A673 (cell line): ENCODE measurements around the gene MUL1. TPM values are rescaled to one million over a fixed set of nuclear protein-coding genes. Genes with fewer than 3 reads are reported as not detected.

ENCODE experiments used
- BruUV-seq: library from RNA; stranded (reverse); fragments of 400-500 nt; replicated peaks from 2 replicates; lab custom pipeline; 2021; lab: Mats Ljungman, UMichigan
- CTCF ChIA-PET: fragments of 300-600 bp; sonication (Branson Sonifier 250); formaldehyde crosslinking; loops from one replicate; lab custom pipeline; 2022; ENCODE audit warnings: antibody characterized with exemption; lab: Charles Lee
- POLR2A ChIA-PET: fragments of 300-600 bp; sonication (Branson Sonifier 250); formaldehyde crosslinking; loops from one replicate; lab custom pipeline; 2022; ENCODE audit warnings: antibody characterized with exemption; ENCODE audit not compliant: low non-redundant PET; lab: Charles Lee
- DNase-seq: peaks from one replicate; pipeline ENCODE4 v3.0.0-alpha.2; 2015; ENCODE audit warnings: low spot score
- H3K27ac ChIP-seq: fragments of 200-600 bp; sonication (generic); 2 replicates; pipeline ENCODE4 v1.5.1; 2016; ENCODE audit warnings: mixed run types, low read depth, mild to moderate bottlenecking, mixed read lengths, antibody characterized with exemption, low read length; ENCODE audit not compliant: poor library complexity, severe bottlenecking
- H3K27me3 ChIP-seq: fragments of 200-600 bp; sonication (generic); replicated peaks from 2 replicates; pipeline ENCODE4 v1.6.1; 2017; ENCODE audit warnings: mixed run types, low read depth, mild to moderate bottlenecking, mixed read lengths, antibody characterized with exemption, low read length; ENCODE audit not compliant: insufficient read depth, poor library complexity
- H3K36me3 ChIP-seq: fragments of 200-600 bp; sonication (generic); 2 replicates; pipeline ENCODE4 v1.6.1; 2016; ENCODE audit warnings: mixed run types, mild to moderate bottlenecking, mixed read lengths, antibody characterized with exemption, low read length; ENCODE audit not compliant: insufficient read depth, poor library complexity, severe bottlenecking
- H3K4me1 ChIP-seq: fragments of 200-600 bp; sonication (generic); 2 replicates; pipeline ENCODE4 v1.6.1; 2017; ENCODE audit warnings: mixed run types, mild to moderate bottlenecking, mixed read lengths, antibody characterized with exemption, low read length; ENCODE audit not compliant: insufficient read depth, poor library complexity, severe bottlenecking
- H3K4me3 ChIP-seq: fragments of 200-600 bp; sonication (generic); 2 replicates; pipeline ENCODE4 v1.5.1; 2016; ENCODE audit warnings: low read depth, mixed run types, mild to moderate bottlenecking, mixed read lengths, low read length; ENCODE audit not compliant: poor library complexity, severe bottlenecking
- H3K9me3 ChIP-seq: fragments of 200-600 bp; sonication (generic); 2 replicates; pipeline ENCODE4 v1.6.1; 2016; ENCODE audit warnings: mixed run types, low read depth, mild to moderate bottlenecking, mixed read lengths, antibody characterized with exemption, low read length; ENCODE audit not compliant: poor library complexity, severe bottlenecking
- CTCF ChIP-seq: fragments of 300-800, 200-600 bp; sonication (generic); conservative IDR thresholded peaks from 2 replicates; pipeline ENCODE4 v1.5.1; 2017; ENCODE audit warnings: low read depth, mild to moderate bottlenecking, antibody characterized with exemption, low read length, moderate library complexity, mixed read lengths
- EZH2 ChIP-seq: fragments of 200-600 bp; sonication (generic); IDR thresholded peaks from 2 replicates; pipeline ENCODE4 v1.6.1; 2017; ENCODE audit warnings: borderline replicate concordance, low read depth, mild to moderate bottlenecking, mixed read lengths, antibody characterized with exemption, low read length; ENCODE audit not compliant: poor library complexity, severe bottlenecking
- intact Hi-C: fragments of 100-400 bp; cut with micrococcal nuclease; formaldehyde crosslinking; loops from one replicate; pipeline ENCODE4 v1.10.0; 2022; ENCODE audit not compliant: unreplicated experiment
- total RNA-seq: library from RNA; stranded (reverse); gene quantifications from 2 replicates; pipeline ENCODE4 v1.2.3, GENCODE V29; 2021

Gene MUL1
- total RNA-seq, 1 experiment from 2014 or later: 21.6 TPM

GRCh38 chr1:20505488-20505887 lies 2.5 kb downstream of the MUL1 start:
- Histone ChIP-seq H3K4me1 (peaks cover 7% of the 10 kb centered on the region), H3K27me3 (no peaks in the 10 kb centered on the region), H3K27ac (no peak overlapping the region), H3K9me3 (no peaks in the 10 kb centered on the region), H3K4me3 (no peak overlapping the region), H3K36me3 (peaks cover 18% of the 10 kb centered on the region)
- POLR2A ChIA-PET: no interaction called here
- CTCF ChIA-PET: no interaction called here
- no TSS peak for BruUV-seq
- intact Hi-C loops: no loop called here
- TF ChIP-seq EZH2: no peak
- no peak for DNase-seq

GRCh38 chr1:20500716-20501115 lies 7.2 kb downstream of the MUL1 start:
- intact Hi-C loops: no loop called here
- POLR2A ChIA-PET: no interaction called here
- TF ChIP-seq EZH2: no peak
- no peak for TF ChIP-seq CTCF

GRCh38 chr1:20499718-20500117 lies 8.2 kb downstream of the MUL1 start:
- ChIA-PET CTCF (no interaction called here), POLR2A (no interaction called here)
- Histone ChIP-seq H3K4me1 (no peaks in the 10 kb centered on the region), H3K4me3 (no peak overlapping the region), H3K27ac (no peak overlapping the region), H3K27me3 (no peaks in the 10 kb centered on the region), H3K9me3 (no peaks in the 10 kb centered on the region), H3K36me3 (peaks cover 32% of the 10 kb centered on the region)
- intact Hi-C loops: no loop called here
- DNase-seq: no peak
- BruUV-seq: no TSS peak
- TF ChIP-seq CTCF (no peak), EZH2 (no peak)

More at GRCh38 chr1:20500716-20501115, 7.2 kb downstream of the MUL1 start:
- Histone ChIP-seq H3K27ac (no peak overlapping the region), H3K9me3 (no peaks in the 10 kb centered on the region), H3K27me3 (no peaks in the 10 kb centered on the region), H3K4me1 (no peaks in the 10 kb centered on the region), H3K36me3 (peaks cover 32% of the 10 kb centered on the region), H3K4me3 (no peak overlapping the region)
- BruUV-seq: no TSS peak
- CTCF ChIA-PET: no interaction called here
- DNase-seq: no peak

GRCh38 chr1:20499105-20499504 lies 8.8 kb downstream of the MUL1 start:
- H3K4me1 ChIP-seq: peaks cover 4% of the 10 kb centered on the region
- no peak for TF ChIP-seq CTCF
- no peak for TF ChIP-seq EZH2
- DNase-seq: no peak
- peaks cover 32% of the 10 kb centered on the region for H3K36me3 ChIP-seq
- CTCF ChIA-PET: no interaction called here
- no peak overlapping the region for H3K4me3 ChIP-seq
- H3K9me3 ChIP-seq: no peaks in the 10 kb centered on the region
- intact Hi-C loops: no loop called here
- no TSS peak for BruUV-seq
- no peaks in the 10 kb centered on the region for H3K27me3 ChIP-seq
- POLR2A ChIA-PET: no interaction called here
- H3K27ac ChIP-seq: no peak overlapping the region
